BLaER1 treated with 17β-estradiol and CSF1 and Interleukin-3, amounts not matched to agents 10 nM and 100 nM (cell line): ENCODE results near the gene PSMD1.

Source experiments
- H3K27ac ChIP-seq, 11 experiments: shearing (Covaris generic); formaldehyde crosslinking; 2 replicates each; pipeline ENCODE4 v1.8.1; 2022
- H3K27me3 ChIP-seq, 11 experiments: shearing (Covaris generic); formaldehyde crosslinking; 2 replicates each; pipeline ENCODE4 v1.8.1; 2022
- H3K36me3 ChIP-seq, 11 experiments: shearing (Covaris generic); formaldehyde crosslinking; 2 replicates each; pipeline ENCODE4 v1.8.1; 2022
- H3K4me1 ChIP-seq, 10 experiments: shearing (Covaris generic); formaldehyde crosslinking; 2 replicates each; pipeline ENCODE4 v1.8.1; 2022
- H3K4me2 ChIP-seq, 11 experiments: shearing (Covaris generic); formaldehyde crosslinking; 2 replicates each; pipeline ENCODE4 v1.8.1; 2022
- H3K4me3 ChIP-seq, 10 experiments: shearing (Covaris generic); formaldehyde crosslinking; 2 replicates each; pipeline ENCODE4 v1.8.1; 2022
- H3K9ac ChIP-seq, 11 experiments: shearing (Covaris generic); formaldehyde crosslinking; 2 replicates each; pipeline ENCODE4 v1.8.1; 2022
- H3K9me3 ChIP-seq, 11 experiments: shearing (Covaris generic); formaldehyde crosslinking; replicated peaks in 1 of 11; 2 replicates each; pipeline ENCODE4 v1.8.1; 2022
- H4K20me1 ChIP-seq, 11 experiments: shearing (Covaris generic); formaldehyde crosslinking; 2 replicates each; pipeline ENCODE4 v1.8.1; 2022
- Cebpa-rat ChIP-seq, 11 experiments: shearing (Covaris generic); IDR thresholded peaks; 2 replicates each; pipeline ENCODE4 v1.8.1; 2022

PSMD1 gene

DNA sequence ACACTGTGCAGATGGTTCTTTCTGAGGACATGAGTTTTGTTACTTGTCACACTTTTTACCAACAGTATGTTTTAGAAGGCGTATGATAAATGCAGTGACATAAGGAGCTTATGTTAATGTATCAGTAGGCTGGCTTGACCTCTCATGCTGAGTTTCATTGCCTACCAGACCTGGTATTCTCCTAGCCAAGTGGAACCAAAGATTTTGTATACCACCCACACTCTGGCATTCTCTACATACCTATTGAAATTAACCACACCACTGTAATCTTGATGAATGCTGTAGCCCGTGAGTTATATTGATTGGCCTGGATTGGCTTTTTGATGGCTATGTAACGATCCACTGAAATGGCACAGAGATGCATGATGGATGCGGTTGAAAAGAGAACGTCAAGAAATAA, 56.8 kb downstream of the PSMD1 start:
- H3K9ac ChIP-seq, result no peak overlapping the region
- H3K9me3 ChIP-seq, result no peaks in the 10 kb centered on the region
- H3K27me3 ChIP-seq, result no peaks in the 10 kb centered on the region
- peaks cover 45 to 77% (median 54%) of the 10 kb centered on the region in 11 experiments for H3K36me3 ChIP-seq
- H4K20me1 ChIP-seq, result peaks cover 0 to 31% (median 0%) of the 10 kb centered on the region in 11 experiments; a peak in 6 of 22 replicates
- peaks cover 0 to 8% (median 0%) of the 10 kb centered on the region in 10 experiments; a peak in 2 of 20 replicates for H3K4me1 ChIP-seq
- H3K4me2 ChIP-seq, result no peak overlapping the region
- no peak overlapping the region for H3K27ac ChIP-seq
- no peak overlapping the region for H3K4me3 ChIP-seq
- TF ChIP-seq Cebpa-rat (IDR thresholded peaks at IDR 0.05), result no peak

DNA sequence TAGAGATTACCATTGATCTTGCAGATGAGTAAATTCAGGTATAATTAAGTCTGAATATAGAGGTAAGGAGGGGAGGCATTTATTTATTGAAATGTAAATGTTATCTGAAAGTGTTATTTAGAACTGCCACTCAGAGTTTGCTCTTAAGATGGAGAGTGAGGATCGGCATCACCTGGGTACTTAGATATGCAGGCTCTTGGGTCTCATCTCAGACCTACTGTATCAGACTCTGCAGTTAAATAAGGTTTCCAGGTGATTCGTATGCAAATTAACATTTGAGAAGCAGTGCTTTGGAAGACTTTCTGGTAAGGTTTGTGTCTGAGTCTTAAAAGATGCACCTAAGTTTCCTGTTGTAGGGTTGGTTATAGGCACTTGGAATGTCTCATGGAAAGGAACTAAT, 59.0 kb downstream of the PSMD1 start:
- H3K27ac ChIP-seq, result no peak overlapping the region
- no peak overlapping the region for H3K4me2 ChIP-seq
- peaks cover 24 to 72% (median 40%) of the 10 kb centered on the region in 11 experiments; a peak in 21 of 22 replicates for H3K36me3 ChIP-seq
- TF ChIP-seq Cebpa-rat (IDR thresholded peaks at IDR 0.05), result no peak
- H3K9me3 ChIP-seq, result no peaks in the 10 kb centered on the region
- H3K4me3 ChIP-seq, result no peak overlapping the region
- no peak overlapping the region for H3K9ac ChIP-seq
- H3K27me3 ChIP-seq, result no peaks in the 10 kb centered on the region
- peaks cover 0 to 33% (median 0%) of the 10 kb centered on the region in 11 experiments; a peak in 6 of 22 replicates for H4K20me1 ChIP-seq
- peaks cover 0 to 7% (median 0%) of the 10 kb centered on the region in 10 experiments; a peak in 2 of 20 replicates for H3K4me1 ChIP-seq

DNA sequence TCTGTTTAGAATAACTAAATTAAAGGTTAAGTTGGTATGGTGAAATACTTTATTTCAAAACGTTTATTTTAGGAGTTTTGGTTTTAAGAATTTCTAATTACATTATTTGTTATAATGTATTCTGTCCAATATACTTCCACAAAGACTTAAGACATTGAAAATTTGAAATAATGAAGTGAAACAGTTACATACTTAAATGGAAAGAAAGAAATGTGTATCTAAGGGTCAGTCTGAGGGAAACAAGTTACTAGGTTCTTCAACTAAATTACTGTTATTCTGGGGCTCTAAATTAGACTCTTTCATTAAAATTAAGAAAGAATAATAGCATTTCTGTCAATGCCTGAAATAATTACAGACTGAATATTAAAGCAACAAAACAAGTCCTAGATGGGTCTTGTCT, 60.5 kb downstream of the PSMD1 start:
- no peaks in the 10 kb centered on the region for H3K4me1 ChIP-seq

DNA sequence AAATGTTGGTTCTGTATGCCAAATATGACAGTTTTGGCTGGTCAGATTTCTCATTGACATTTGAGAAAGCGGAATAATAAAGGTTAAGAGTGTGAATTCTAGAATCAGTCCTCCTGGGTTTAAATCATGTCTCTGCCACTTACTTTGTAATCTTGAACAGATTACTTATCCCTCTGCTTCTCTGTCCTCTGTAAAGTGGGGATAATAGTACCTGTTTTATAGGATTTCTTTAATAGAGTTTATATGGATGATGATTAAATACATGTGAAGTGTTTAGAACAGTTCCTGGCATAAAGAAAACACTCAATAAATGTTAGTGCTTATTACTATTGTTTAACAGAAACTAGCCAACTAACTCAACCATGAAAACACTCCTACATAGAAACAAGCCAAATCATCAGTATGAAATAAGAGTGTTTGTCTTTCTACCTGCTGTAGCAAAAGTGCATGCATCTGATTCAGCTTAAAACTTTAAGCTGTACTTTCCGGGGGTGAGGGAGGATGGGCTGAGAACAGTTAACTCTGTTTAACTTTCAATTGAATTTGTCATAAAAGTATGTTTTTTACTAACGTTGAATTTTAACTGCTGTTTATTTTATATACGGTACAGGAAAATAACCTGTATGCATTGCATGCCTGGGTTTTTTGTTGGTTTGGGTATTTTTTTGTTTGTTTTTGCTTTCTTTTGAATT, 61.4 kb downstream of the PSMD1 start:
- Histone ChIP-seq H3K27ac (no peak overlapping the region), H3K36me3 (peaks cover under 1 to 55% (median 16%) of the 10 kb centered on the region in 11 experiments; a peak in 20 of 22 replicates), H3K4me1 (0 out of 20 replicates have a peak, but pooled peaks cover 0 to under 1% (median 0%) of the 10 kb centered on the region in 10 experiments), H3K9me3 (no peaks in the 10 kb centered on the region), H3K4me2 (no peak overlapping the region), H4K20me1 (peaks cover 0 to 29% (median under 1%) of the 10 kb centered on the region in 11 experiments; a peak in 6 of 22 replicates), H3K27me3 (no peaks in the 10 kb centered on the region), H3K9ac (no peak overlapping the region), H3K4me3 (no peak overlapping the region)
- TF ChIP-seq Cebpa-rat (IDR thresholded peaks at IDR 0.05), result no peak

More for the DNA sequence above, 60.5 kb downstream of the PSMD1 start:
- H3K27ac ChIP-seq, result no peak overlapping the region
- H3K4me2 ChIP-seq, result no peak overlapping the region
- H3K4me3 ChIP-seq, result no peak overlapping the region
- H3K9me3 ChIP-seq, result no peaks in the 10 kb centered on the region
- peaks cover 0 to 33% (median 0%) of the 10 kb centered on the region in 11 experiments; a peak in 6 of 22 replicates for H4K20me1 ChIP-seq
- peaks cover 10 to 57% (median 25%) of the 10 kb centered on the region in 11 experiments; a peak in 21 of 22 replicates for H3K36me3 ChIP-seq
- TF ChIP-seq Cebpa-rat (IDR thresholded peaks at IDR 0.05), result no peak
- H3K9ac ChIP-seq, result no peak overlapping the region
- H3K27me3 ChIP-seq, result no peaks in the 10 kb centered on the region

DNA sequence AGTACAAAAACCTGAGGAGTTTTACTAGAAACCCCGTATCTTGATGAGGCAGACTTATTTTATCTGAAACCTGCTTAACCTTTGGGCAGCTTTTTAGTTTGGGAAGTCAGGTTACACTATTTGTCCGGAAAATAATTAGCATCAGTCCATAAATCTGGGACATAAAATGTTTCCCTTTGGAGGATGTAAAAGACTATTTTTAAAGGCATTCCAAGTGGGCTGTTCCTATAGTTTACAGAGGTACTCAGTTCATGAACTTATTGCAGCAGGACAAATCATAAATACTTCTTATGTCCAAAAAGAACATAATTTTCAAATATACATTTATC, 61.9 kb downstream of the PSMD1 start:
- Histone ChIP-seq H3K4me2 (no peak overlapping the region), H3K36me3 (peaks cover 0 to 54% (median 11%) of the 10 kb centered on the region in 11 experiments; a peak in 18 of 22 replicates), H3K4me1 (peaks cover 0 to 4% (median 0%) of the 10 kb centered on the region in 10 experiments; a peak in 1 of 20 replicates), H3K4me3 (no peak overlapping the region), H3K9ac (no peak overlapping the region), H3K27ac (no peak overlapping the region), H3K9me3 (no peaks in the 10 kb centered on the region), H3K27me3 (no peaks in the 10 kb centered on the region), H4K20me1 (peaks cover 0 to 31% (median 5%) of the 10 kb centered on the region in 11 experiments; a peak in 6 of 22 replicates)
- no peak for TF ChIP-seq Cebpa-rat (IDR thresholded peaks at IDR 0.05)

GRCh38 chr2:231123362-231123898, 66.8 kb downstream of the PSMD1 start:
- Histone ChIP-seq H3K27me3 (no peaks in the 10 kb centered on the region), H3K9ac (no peak overlapping the region), H3K27ac (no peak overlapping the region), H3K4me1 (peaks cover 0 to 4% (median 0%) of the 10 kb centered on the region in 10 experiments; a peak in 1 of 20 replicates), H4K20me1 (peaks cover 0 to 43% (median 2%) of the 10 kb centered on the region in 11 experiments; a peak in 7 of 22 replicates), H3K4me2 (peak overlapping the region in 1 of 11 experiments; percentile 31; a peak in 2 of 22 replicates), H3K4me3 (no peak overlapping the region), H3K36me3 (peaks cover 0 to 60% (median 15%) of the 10 kb centered on the region in 11 experiments; a peak in 11 of 22 replicates), H3K9me3 (no peaks in the 10 kb centered on the region)
- no peak for TF ChIP-seq Cebpa-rat (IDR thresholded peaks at IDR 0.05)

GRCh38 chr2:231124838-231125568, 68.3 kb downstream of the PSMD1 start, which contains the start of gene HTR2B:
HTR2B (minus strand) TSS chr2:231125042; CDS start chr2:231123764, 1,278 bp downstream.
- Histone ChIP-seq H3K4me2 (no peak within 1 kb of the TSS), H3K27me3 (no peaks in the 10 kb centered on the region), H3K27ac (no peak within 1 kb of the TSS), H4K20me1 (peaks cover 0 to 49% (median 4%) of the 10 kb centered on the region in 11 experiments; a peak in 9 of 22 replicates), H3K9me3 (no peaks in the 10 kb centered on the region), H3K36me3 (peaks cover 0 to 55% (median 12%) of the 10 kb centered on the region in 11 experiments; a peak in 13 of 22 replicates), H3K4me1 (peaks cover 0 to 4% (median 0%) of the 10 kb centered on the region in 10 experiments; a peak in 1 of 20 replicates), H3K4me3 (no peak within 1 kb of the TSS), H3K9ac (no peak within 1 kb of the TSS)
- TF ChIP-seq Cebpa-rat (IDR thresholded peaks at IDR 0.05), result no peak

DNA sequence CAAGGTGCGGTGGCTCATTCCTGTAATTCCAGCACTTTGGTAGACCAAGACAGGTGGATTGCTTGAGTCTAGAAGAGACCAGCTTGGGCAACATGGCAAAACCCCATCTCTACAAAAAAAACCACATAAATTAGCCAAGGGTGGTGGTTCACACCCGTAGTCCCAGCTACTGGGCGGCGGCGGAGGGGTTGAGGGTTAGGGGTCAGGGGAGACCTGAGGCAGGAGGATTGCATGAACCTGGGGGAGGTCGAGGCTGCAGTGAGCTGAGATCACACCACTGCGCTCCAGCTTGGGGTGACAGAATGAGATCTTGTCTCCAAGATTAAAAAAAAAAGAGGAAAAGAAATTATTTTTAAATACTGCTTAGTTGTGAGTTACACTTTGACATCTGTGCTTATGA, 69.5 kb downstream of the PSMD1 start:
- Histone ChIP-seq H3K27me3 (no peaks in the 10 kb centered on the region), H3K9ac (no peak overlapping the region), H3K4me1 (peaks cover 0 to 4% (median 0%) of the 10 kb centered on the region in 10 experiments; a peak in 1 of 20 replicates), H4K20me1 (peaks cover 0 to 55% (median 4%) of the 10 kb centered on the region in 11 experiments; a peak in 10 of 22 replicates), H3K36me3 (peaks cover 0 to 59% (median 14%) of the 10 kb centered on the region in 11 experiments; a peak in 12 of 22 replicates), H3K9me3 (no peaks in the 10 kb centered on the region), H3K4me2 (no peak overlapping the region), H3K27ac (no peak overlapping the region), H3K4me3 (no peak overlapping the region)
- no peak for TF ChIP-seq Cebpa-rat (IDR thresholded peaks at IDR 0.05)
